ENCODE measurements around the gene MAD1L1. TPM values are rescaled to one million over a fixed set of nuclear protein-coding genes. Genes with fewer than 3 reads are reported as not detected.

The MAD1L1 gene
- total and polyA plus RNA-seq, 2 of the 4 experiments (the other 2 are of a cell fraction) = 29.0 to 40.9 TPM

DNA sequence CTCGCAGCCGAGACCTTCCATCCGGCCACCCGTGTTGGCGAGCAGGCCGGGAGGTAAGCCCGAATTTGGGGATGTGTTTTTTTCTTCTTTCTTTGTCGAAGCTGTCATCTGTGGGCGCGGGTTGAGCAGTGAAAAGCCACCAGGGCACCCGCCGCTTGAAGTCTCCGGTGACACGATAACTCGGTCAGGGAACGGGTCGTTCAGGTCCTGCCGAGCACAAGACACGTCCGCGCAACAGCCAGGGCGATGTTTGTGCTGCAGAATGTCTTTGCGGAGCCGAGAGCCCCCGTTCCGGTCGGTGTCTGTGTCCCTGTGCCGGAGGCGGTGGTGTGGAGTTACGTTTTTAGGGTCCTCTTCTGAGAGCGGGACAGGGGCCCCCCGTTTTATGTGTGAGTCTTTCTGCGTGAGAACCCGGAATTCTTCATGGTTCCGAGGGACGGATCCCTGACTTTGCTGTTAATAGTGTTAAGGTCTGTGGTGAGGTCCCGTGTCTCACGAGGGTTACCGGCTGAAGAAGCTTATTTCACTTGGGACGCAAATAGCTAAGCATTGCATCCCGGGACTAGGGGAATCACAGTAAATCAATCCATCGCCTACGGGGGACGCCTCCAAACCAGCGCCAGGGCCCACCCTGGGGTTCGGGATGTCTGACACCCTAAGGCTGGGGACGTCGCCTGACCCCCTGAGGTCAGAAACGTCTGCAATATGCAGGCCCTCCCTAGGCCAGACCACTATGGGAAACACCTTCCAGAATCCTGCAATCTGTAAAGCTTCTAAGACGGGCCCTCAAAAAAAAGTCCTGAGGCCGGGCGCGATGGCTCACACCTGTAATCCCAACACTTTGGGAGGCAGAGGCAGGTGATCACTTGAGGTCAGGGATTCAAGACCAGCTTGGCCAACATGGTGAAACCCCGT is 463.2 kb downstream of the MAD1L1 start:
- Histone ChIP-seq H3K27ac (ENCODE audit: insufficient read depth, low read length) (no peak overlapping the region), H3K9me3 (ENCODE audit: control insufficient read depth, insufficient read depth, low read length) (peaks cover 5% of the 10 kb centered on the region; the same call in 1 of the 2 replicates), H3K4me2 (ENCODE audit: low read depth, low read length) (no peak overlapping the region), H4K8ac (ENCODE audit: low read depth in 2 of 2, low read length in 2 of 2) (no peak overlapping the region), H2BK5ac (ENCODE audit: low read depth, low read length, poor library complexity, severe bottlenecking) (no peak overlapping the region), H3K9ac (ENCODE audit: low read depth, low read length) (no peak overlapping the region), H3K4me1 (ENCODE audit: control insufficient read depth, insufficient read depth, low read length) (no peaks in the 10 kb centered on the region), H3K14ac (replicated peaks; ENCODE audit: low read depth, low read length) (no peak overlapping the region), H3K4me3 (ENCODE audit: insufficient read depth, low read depth, low read length) (no peak overlapping the region), H2AK5ac (ENCODE audit: low read depth, low read length) (no peak overlapping the region), H4K5ac (ENCODE audit: low read depth, low read length) (no peak overlapping the region), H3K4ac (ENCODE audit: low read depth, low read length) (no peak overlapping the region), H3K18ac (ENCODE audit: low read depth, low read length) (no peak overlapping the region), H4K91ac (ENCODE audit: insufficient read depth, low read depth, low read length) (no peak overlapping the region), H2BK120ac (ENCODE audit: low read depth, low read length) (no peak overlapping the region), H3K27me3 (ENCODE audit: control insufficient read depth, insufficient read depth, low read length) (no peaks in the 10 kb centered on the region), H2AK9ac (replicated peaks; ENCODE audit: low read depth, low read length, poor library complexity) (no peak overlapping the region), H3K36me3 (ENCODE audit: control insufficient read depth, insufficient read depth, low read length) (no peaks in the 10 kb centered on the region), H3K56ac (ENCODE audit: extremely low read depth, insufficient read depth, low read length) (no peak overlapping the region), H2AFZ (replicated peaks; ENCODE audit: low read length, poor library complexity) (no peak overlapping the region), H4K20me1 (ENCODE audit: insufficient read depth, low read length) (no peaks in the 10 kb centered on the region), H2BK20ac (ENCODE audit: low read depth, low read length) (no peak overlapping the region), H3K9me1 (ENCODE audit: insufficient read depth, low read length) (no peaks in the 10 kb centered on the region), H2BK15ac (ENCODE audit: low read depth, low read length) (no peak overlapping the region), H3K23ac (ENCODE audit: low read depth, low read length) (no peak overlapping the region), H3K79me1 (ENCODE audit: low read depth in 1 of 2, low read length in 2 of 2) (no peaks in the 10 kb centered on the region)
- dilution Hi-C loops (cut with HindIII; ENCODE audit: low sequenced_read_pairs, unreplicated experiment) = no loop called here
- intact Hi-C loops (cut with micrococcal nuclease) = no loop called here
- DNase-seq = no peak
- CTCF ChIA-PET = no interaction called here
- WGBS, 2 experiments (ENCODE audit: extremely low coverage in 2 of 2, insufficient read length in 1 of 2) = 85% methylated on average over 37 of the region's 54 CpGs; no CpG with 5 or more reads in 1 of the 2 experiments
- POLR2A ChIA-PET (ENCODE audit: unreplicated experiment) = no interaction called here
- BruUV-seq (replicated peaks) = no TSS peak
- in situ Hi-C loops (cut with MboI; ENCODE audit: low sequenced_read_pairs) = no loop called here
- TF ChIP-seq FOS (IDR thresholded peaks at IDR 0.05; ENCODE audit: low read depth, low read length) = no peak
- TF ChIP-seq MAZ (IDR thresholded peaks at IDR 0.05; ENCODE audit: borderline replicate concordance, low read depth, low read length) = no peak
- no peak for TF ChIP-seq MXI1 (IDR thresholded peaks at IDR 0.05; ENCODE audit: borderline replicate concordance, low read depth, low read length)
- TF ChIP-seq, protein P1, sequence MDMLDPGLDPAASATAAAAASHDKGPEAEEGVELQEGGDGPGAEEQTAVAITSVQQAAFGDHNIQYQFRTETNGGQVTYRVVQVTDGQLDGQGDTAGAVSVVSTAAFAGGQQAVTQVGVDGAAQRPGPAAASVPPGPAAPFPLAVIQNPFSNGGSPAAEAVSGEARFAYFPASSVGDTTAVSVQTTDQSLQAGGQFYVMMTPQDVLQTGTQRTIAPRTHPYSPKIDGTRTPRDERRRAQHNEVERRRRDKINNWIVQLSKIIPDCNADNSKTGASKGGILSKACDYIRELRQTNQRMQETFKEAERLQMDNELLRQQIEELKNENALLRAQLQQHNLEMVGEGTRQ (IDR thresholded peaks at IDR 0.05; ENCODE audit: low read depth, low read length) = no peak
- no peak for TF ChIP-seq RFX5 (IDR thresholded peaks at IDR 0.05; ENCODE audit: low read depth, low read length)
- no peak for TF ChIP-seq CHD1 (IDR thresholded peaks at IDR 0.05; ENCODE audit: low read depth, low read length)
- TF ChIP-seq, protein P2, sequence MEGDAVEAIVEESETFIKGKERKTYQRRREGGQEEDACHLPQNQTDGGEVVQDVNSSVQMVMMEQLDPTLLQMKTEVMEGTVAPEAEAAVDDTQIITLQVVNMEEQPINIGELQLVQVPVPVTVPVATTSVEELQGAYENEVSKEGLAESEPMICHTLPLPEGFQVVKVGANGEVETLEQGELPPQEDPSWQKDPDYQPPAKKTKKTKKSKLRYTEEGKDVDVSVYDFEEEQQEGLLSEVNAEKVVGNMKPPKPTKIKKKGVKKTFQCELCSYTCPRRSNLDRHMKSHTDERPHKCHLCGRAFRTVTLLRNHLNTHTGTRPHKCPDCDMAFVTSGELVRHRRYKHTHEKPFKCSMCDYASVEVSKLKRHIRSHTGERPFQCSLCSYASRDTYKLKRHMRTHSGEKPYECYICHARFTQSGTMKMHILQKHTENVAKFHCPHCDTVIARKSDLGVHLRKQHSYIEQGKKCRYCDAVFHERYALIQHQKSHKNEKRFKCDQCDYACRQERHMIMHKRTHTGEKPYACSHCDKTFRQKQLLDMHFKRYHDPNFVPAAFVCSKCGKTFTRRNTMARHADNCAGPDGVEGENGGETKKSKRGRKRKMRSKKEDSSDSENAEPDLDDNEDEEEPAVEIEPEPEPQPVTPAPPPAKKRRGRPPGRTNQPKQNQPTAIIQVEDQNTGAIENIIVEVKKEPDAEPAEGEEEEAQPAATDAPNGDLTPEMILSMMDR (conservative IDR thresholded peaks at IDR 0.05; ENCODE audit: low read depth, low read length) = no peak
- ATAC-seq (ENCODE audit: low read depth) = no peak
